ENCODE measurements around the gene CMTR1.

The CMTR1 gene

GRCh38 chr6:37480118-37480736, 47.2 kb downstream of the CMTR1 start:
- DNase-seq, result no peak

DNA sequence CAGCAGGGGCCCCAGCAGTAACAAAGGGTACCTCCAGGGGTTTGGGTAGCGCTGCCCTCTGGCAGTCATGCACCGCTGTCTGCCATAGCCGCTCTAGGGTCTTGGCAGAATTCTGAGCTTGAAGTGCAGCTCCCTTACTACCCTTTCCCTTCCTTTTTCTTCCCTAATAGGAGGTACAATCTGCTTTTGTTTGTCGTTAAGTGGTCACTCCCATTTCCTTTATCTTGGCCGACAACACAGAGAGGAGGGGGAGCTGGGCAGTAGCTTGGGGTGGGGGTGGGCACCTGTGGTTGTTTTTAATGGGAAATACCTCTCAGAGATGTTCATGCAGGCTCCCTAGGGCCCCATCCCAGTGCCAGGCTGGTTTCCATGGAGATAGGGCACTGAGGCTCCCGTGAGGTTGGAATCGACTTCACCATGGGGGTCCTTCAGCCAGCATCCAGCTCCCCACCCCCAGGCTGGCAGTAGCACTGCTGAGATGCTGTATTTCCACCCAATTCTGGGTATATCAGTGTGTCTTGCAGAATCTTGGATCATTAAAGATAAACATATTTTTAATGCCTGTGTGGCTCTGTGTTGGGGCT, 48.0 kb downstream of the CMTR1 start:
- DNase-seq, result no peak

DNA sequence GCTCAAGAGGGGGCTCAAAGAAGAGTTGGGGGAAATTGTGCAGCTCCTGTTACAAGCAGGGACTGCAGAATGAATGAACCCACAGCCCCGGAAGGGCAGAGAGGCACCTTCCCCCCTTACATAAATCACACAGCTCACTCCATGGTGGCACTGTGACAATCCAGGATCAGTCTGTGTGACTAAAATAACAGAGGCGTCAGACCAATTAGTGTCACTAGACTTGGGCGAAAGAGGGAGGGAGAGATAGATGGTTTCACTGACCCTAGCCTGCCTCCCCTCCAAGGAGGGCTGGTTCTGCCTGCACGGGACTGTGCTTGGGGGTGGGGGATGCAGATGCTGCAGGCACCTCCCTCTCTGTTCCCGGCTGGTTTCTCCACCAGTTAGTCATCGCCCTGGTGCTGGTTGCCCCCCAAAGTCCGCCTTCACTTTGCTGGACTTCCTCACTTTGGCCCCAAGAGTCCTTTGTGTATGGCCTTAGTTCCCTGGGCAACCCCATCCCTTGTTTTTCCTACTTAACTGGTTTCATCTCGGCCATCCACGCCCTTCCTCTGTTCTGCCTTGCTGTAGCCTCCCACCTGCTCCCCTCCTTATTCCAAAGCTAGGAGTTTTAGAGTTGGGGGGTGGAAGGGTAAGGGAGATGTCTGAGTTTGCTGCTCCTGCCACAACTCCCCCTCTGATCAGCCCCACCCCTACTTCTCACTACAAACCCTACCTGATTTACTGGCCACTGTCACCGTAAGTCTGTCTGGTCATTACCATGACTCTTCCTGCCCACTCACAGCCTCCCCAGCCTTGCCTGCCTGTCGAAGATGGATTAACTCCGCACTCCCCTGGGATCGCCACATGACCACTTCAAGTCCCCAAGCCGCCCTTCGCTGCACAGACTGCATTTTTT, 48.9 kb downstream of the CMTR1 start:
- peak; percentile 47 for DNase-seq

GRCh38 chr6:37482606-37483251, 49.7 kb downstream of the CMTR1 start:
- DNase-seq, result no peak

DNA sequence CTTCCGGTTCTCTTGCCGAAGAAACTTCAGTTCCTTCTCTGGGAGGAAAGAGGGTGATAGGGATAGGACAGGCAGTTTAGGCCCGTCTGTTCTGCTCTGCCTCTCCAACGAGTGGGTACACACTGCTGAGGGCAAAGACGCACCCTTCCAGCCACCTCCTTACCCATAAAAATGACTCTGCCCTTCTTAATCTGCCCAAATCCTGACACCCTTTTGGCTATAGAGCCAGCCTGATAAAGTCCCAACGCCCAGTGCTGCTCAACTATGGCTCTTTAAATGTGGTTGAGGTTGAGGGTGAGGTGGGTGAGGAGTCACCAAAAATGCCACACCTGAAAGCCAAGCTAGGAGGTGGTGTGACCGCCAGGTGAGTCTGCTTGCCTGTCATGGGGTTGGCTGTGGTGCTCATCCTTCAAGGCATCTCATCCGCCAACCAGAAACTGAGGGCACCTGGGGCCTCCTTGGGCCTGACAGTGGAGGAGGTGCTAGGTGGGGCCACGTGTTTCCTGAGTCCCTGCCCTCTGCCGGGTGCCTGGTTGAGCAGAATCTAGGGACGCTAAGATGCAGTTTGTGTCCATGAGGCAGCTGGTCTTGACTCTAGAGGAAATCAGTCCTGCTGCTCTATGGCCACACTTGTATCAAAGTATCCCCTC, 50.4 kb downstream of the CMTR1 start:
- DNase-seq, result no peak

DNA sequence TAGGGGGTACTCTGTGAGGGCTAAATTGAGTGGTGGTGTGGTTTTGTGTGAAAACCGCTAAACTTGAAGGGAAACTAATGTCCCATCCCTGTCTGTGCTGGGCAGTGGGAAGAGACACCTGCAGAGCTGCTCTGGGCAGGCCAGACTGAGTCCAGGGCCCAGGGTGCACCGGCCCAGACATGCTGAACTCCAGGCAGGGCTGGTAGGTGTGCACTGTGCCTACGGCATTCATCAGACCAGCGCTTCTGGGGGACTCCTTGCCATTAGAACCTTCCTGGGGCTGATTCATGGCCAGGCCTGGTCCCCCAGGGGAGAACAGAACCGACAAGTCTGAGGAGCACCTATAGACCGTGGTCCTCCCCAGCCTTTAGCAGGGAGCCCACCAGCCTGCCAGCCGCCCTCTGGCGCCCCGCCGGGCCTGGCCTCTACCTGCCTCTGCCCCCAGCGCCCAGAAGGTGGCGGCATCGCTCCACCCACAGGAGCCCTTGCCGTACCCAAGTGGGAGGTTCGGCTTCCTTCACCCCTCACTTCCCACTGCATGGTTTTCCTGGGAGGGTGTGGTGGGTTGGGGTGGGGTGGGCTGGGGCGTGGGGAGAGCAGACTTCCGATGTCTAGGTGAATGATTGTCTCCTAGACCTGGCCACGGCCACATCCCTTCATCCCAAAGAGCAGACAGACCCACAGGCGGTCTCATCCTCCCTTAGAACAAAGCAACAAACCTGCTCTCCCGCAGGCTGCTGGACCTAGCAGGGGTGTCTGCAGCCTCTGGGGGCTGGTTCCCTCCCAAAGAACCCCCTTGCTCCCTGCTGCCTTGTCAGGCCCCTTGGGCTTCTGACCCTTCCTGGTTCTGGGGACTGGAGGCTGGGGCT, 51.1 kb downstream of the CMTR1 start:
- peak; percentile 55 for DNase-seq

GRCh38 chr6:37484786-37485170, 51.8 kb downstream of the CMTR1 start:
- no peak for DNase-seq

DNA sequence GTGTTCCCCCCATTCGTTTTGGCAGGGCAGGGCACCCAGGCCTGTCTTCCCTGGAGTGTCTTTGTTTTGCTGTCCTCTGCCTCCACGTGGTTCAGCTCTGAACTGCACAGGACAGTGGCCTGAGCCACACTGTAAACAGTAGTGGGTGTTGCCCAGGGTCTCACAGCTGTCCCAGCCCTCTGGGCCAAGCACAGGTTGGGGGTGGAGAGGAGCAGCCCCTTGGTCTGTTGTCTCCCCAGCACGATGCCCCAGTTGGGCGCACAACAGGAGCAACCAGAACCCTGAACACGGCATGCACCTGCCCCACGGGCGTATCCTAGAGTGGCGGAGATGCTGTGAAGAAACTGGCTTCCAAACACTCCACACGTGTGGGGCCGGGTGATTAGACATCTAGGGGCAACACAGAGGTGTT, 52.3 kb downstream of the CMTR1 start:
- DNase-seq, result no peak

GRCh38 chr6:37486121-37486839, 53.3 kb downstream of the CMTR1 start:
- DNase-seq, result no peak

DNA sequence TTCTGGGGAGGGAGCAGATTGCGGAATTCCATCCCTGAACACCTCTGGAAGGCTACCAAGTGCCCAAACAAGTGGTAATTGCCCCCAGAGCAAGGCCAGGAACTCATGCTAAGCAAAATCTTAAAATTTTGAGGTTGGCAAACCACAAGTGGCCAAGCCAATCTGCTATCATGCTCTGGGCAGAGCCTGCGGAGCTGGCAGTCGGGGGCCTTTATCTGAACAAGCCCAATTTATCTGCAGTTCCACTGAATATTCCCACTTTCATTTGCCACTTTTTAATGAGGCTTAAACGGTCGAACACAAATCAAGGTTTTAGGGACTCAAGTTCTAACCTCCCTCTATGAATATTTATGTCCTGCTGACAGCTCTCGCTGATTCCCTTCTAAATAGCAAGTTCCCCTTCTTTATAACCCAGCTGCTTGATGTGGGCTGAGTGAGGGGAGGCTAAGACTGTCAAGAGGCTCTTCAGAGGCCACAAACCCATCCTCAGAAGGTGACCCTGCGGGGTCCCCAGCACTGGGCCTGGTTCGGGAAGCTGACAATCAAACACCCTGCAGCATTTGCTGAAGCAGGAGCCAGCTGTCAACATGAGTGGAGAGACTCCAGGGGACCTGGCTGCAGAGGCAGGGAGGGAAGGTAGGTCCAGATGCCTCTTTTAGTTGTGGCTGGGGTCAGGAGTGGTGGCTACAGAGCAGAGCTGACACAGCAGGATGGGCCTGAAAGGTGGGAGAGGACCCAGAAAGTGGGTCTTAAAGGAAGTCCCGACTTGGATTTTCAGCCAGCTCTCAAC, 54.8 kb downstream of the CMTR1 start:
- DNase-seq, result no peak

DNA sequence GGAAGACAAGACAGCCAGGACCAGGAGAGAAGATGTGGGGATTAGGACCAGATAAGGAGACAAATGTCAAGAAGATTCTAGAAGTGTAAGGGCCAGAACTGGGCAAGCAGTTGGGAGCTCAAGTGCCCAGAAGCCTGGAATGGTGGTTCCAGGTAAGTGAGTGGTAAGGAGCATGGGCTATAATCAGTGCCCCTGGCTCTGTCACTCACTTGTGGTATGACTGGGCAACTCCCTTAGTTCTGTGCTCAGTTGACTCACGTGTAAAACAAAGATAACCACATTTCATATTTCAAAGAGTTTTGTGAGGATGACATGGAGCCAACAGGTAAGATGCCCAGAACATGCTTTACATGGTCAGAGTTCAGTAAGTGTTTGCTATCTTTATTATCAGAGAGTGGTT, 55.5 kb downstream of the CMTR1 start:
- no peak for DNase-seq

DNA sequence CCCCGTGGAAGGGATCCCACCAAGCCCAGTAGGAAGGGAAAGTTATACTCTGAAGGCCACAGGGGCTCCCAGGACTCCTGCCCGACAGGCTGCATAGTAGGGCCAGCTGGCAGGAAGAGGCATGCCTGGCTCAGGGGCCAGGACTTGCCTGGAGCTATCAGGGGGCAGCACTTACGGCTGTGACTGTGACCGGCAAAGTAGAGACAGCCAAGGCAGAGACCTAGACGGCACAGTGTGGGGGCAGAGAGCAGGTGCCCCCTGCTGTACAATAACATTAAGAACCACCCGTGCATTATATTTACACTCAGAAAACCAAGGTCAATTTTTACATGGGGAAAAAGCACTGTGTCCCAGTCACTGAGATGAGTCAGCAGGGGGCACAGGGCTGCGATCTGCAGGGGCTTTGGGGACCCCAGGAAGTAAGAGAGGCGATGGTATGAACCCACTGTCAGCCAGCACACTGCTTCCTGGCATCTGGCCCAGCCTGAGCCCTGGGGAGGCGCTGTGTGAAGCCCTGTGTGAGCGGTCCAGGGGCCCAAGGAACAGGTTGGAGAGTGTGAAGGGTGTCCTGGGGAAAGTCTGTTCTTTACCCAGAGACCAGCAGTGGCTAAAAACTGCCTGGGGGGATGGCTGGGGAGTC, 56.8 kb downstream of the CMTR1 start:
- no peak for DNase-seq

DNA sequence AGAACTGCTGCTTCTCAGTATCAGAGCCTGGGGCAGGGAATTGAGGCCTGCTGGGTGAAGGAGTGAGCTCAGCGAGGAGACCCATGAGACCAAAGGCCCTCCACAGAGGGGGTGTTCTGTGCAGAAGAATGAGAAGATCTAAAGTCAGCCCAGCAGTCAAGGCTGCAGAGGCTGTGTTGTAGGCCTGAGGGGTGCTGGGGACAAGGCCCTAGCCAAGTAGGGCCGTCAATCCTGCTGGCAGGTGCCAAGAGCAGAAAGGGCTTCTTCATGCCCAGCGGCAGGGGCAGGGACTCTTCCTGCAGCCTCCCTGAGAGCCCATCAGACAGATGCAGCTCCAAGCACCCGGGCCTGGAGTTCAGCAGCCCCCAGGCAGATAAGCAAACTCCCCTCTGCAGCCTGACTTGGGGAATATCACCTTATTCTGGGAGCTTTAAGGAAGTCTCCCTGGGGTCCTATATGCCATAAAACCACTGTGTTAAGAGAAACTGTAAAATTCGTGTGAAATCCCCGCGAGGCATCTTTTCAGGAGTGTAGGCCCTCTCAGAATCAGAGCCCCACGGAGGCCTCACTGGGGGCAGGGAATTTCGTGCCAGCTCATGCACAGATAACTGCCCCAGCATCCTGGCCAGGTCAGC, 57.6 kb downstream of the CMTR1 start:
- no peak for DNase-seq

DNA sequence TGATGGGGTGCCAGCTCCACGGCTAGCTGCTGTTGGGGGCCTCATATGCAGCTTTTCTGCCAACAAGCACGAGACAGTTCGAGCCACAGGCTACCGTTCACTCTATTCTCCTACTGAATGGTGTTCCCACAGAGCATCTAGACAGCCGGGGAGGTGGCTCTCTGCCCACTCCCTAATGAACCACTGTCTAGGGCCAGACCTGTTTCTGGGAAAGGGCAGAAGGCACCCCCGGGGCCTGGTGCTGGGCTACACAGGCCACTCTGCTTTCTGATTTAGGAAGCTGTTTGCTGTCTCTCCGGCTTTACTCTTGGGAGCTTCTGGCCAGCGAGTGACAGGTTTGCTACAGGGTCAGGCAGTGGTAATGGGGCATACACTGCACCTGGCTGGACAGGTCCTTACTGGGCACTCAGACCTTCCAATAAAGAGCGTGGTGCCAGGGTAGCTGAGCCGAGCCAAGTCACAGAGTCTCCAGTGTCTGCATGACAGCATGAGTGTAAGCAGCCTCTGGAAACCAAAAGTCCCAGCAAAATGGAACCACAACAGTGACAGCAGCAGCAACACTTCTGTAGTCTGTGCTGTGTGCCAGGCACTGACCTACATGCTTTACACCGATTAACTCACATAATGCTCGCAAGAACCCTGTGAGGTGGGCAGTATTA, 58.3 kb downstream of the CMTR1 start:
- no peak for DNase-seq

DNA sequence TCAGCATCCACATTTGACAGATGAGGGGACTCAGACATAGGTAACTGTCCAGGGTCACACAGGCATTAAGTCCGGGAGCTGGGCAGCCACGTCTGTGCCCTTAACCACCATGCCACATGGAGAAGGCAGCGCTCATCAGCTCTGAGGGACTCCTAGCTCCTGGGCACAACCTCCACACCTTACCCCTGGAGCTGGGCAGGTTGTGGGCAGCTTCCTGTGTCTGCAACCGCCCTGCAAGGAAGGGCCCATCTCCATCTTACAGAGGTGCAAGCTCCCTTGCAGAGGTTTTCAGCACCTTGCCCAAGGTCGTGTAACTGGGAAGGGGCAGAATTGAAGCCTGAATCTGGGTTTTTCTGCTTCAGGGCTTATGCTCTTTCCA, 58.8 kb downstream of the CMTR1 start:
- no peak for DNase-seq

DNA sequence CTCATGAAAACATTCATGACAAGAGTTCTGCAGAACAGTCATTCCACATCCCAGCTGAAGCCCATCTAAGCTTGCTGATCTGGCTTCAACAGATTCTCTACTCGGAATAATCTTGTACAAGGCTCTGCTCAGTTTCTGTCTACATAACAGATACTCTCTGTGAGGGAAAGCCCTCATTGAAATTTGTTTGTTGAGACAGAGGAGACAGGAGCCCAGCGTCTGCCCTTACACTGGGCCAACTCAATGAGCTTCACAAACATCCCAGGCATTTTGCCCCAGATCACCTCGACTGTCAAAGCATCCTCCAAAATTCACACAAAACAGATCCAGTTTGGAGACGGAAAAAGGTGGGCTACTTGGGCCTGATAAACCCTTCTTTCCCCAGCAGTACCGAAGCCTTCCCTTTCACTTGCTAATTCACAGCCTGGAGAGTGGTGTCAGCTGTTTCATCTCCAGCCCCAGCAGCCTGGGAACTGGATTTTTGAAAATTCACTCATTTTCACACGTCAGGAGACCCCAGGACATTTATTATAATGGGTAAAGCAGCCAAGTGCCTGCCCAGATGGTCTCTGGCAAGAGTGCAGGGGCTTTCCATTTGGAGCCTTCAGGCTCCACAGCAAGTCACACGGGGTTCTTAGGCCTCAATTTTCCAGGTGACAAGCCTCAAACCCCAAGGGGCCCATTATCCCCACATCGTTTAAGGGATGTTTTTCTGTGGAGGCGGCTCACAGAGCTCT, 59.4 kb downstream of the CMTR1 start:
- peak; percentile 54 for DNase-seq

DNA sequence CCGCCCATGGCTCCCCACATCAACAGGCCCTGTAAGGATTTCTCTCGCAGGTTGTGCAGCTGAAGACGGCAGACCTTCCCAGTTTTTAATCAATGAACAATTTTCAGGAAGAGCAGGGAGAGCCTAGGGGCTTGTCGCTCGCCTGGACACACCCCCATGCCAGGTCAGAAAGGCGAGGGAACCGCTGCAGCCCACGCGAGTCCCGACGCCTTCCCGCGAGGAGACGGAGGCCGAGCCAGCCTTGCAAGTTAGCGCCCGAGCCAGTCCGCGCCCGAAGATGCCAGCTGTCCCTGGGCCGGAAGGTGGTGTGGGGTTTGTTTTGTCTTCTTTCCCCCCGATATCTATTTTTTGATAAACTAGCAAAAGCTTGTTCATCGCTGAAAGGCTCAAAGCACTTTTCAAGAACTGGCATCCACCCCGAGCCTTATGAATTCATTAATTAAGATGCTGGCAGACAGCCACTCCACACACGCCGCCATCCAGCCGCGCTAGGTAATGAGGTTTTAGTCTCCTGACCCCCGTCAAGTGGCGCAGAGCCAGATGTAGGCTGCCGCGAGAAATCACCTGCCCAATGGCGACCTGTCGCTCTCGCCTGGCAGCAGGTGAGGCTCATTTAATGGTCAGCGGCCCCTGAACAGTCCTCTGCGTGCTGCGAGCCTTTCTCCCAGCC, 60.1 kb downstream of the CMTR1 start:
- DNase-seq, result peak; percentile 73

DNA sequence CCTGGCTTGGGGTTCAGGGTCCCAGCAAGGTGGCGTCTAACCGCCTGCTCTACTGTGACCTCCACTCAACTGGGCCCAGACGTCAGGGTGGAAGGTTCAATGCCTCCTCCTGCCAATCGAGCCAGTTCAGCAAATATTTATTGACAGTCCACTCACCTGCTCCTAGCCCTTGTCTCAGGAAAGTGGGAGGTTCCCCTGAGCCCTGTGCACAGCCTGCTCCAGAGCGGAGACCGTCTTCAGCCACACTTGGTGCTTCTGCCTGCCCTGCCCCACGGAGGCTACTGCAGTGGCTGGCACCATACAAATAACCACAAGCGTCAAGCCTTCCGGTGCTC, 60.6 kb downstream of the CMTR1 start:
- no peak for DNase-seq
